H9 (cell line): ENCODE measurements around the gene CRACDL. TPM values are rescaled to one million over a fixed set of nuclear protein-coding genes. Genes with fewer than 3 reads are reported as not detected.

ENCODE experiments used
- DNase-seq: peaks from one replicate; pipeline ENCODE4 v3.0.0-alpha.2; 2017
- H2AFZ ChIP-seq: one replicate; pipeline ENCODE4 v1.6.1; 2013; ENCODE audit warnings: mild to moderate bottlenecking, low read length, control low read depth, moderate library complexity
- H2AK5ac ChIP-seq: 2 replicates; pipeline ENCODE4 v1.6.1; 2013; ENCODE audit warnings: low read length, control low read depth, mixed read lengths; ENCODE audit not compliant: insufficient read length
- H2BK120ac ChIP-seq: one replicate; pipeline ENCODE4 v1.6.1; 2013; ENCODE audit warnings: low read depth, mild to moderate bottlenecking, low read length, control low read depth, inconsistent platforms; ENCODE audit not compliant: poor library complexity, severe bottlenecking
- H2BK12ac ChIP-seq: 2 replicates; pipeline ENCODE4 v1.6.1; 2013; ENCODE audit warnings: low read length, control low read depth, mixed read lengths, low read depth; ENCODE audit not compliant: insufficient read length
- H2BK15ac ChIP-seq: 2 replicates; pipeline ENCODE4 v1.6.1; 2013; ENCODE audit warnings: low read depth, low read length, control low read depth
- H2BK20ac ChIP-seq: one replicate; pipeline ENCODE4 v1.6.1; 2013; ENCODE audit warnings: low read depth, mild to moderate bottlenecking, low read length, control low read depth, inconsistent platforms; ENCODE audit not compliant: poor library complexity, severe bottlenecking
- H2BK5ac ChIP-seq: 2 replicates; pipeline ENCODE4 v1.6.1; 2013; ENCODE audit warnings: low read length, control low read depth, mixed read lengths; ENCODE audit not compliant: insufficient read length
- H3K14ac ChIP-seq: 2 replicates; pipeline ENCODE4 v1.6.1; 2013; ENCODE audit warnings: low read length, control low read depth; ENCODE audit not compliant: insufficient read depth
- H3K18ac ChIP-seq: 2 replicates; pipeline ENCODE4 v1.6.1; 2013; ENCODE audit warnings: low read depth, mild to moderate bottlenecking, mixed read lengths, low read length, control low read depth; ENCODE audit not compliant: insufficient read length
- H3K23ac ChIP-seq: 2 replicates; pipeline ENCODE4 v1.6.1; 2013; ENCODE audit warnings: low read length, control low read depth, mixed read lengths, low read depth; ENCODE audit not compliant: insufficient read length
- H3K23me2 ChIP-seq: 2 replicates; pipeline ENCODE4 v1.6.1; 2013; ENCODE audit warnings: low read depth, mild to moderate bottlenecking, mixed read lengths, low read length, control low read depth; ENCODE audit not compliant: insufficient read length, poor library complexity, severe bottlenecking
- H3K27ac ChIP-seq: 2 replicates; pipeline ENCODE4 v1.5.1; 2013; ENCODE audit warnings: low read length, control low read depth, mixed read lengths, low read depth; ENCODE audit not compliant: insufficient read length
- H3K27me3 ChIP-seq: 2 replicates; pipeline ENCODE4 v1.6.1; 2013; ENCODE audit warnings: low read length, control low read depth, inconsistent platforms; ENCODE audit not compliant: insufficient read depth
- H3K4ac ChIP-seq: 2 replicates; pipeline ENCODE4 v1.6.1; 2013; ENCODE audit warnings: low read depth, mild to moderate bottlenecking, control low read depth, inconsistent platforms, low read length, moderate library complexity
- H3K4me1 ChIP-seq: 2 replicates; pipeline ENCODE4 v1.6.1; 2013; ENCODE audit warnings: low read length, control low read depth, inconsistent platforms; ENCODE audit not compliant: insufficient read depth
- H3K4me2 ChIP-seq: 2 replicates; pipeline ENCODE4 v1.6.1; 2013; ENCODE audit warnings: low read length, control low read depth, mixed read lengths; ENCODE audit not compliant: insufficient read length, insufficient read depth
- H3K56ac ChIP-seq: 2 replicates; pipeline ENCODE4 v1.6.1; 2013; ENCODE audit warnings: low read depth, mild to moderate bottlenecking, mixed read lengths, low read length, control low read depth; ENCODE audit not compliant: insufficient read length
- H3K79me1 ChIP-seq: 2 replicates; pipeline ENCODE4 v1.6.1; 2013; ENCODE audit warnings: low read depth, mild to moderate bottlenecking, moderate library complexity, low read length, control low read depth, inconsistent platforms; ENCODE audit not compliant: insufficient read depth, poor library complexity, severe bottlenecking
- H3K79me2 ChIP-seq: 2 replicates; pipeline ENCODE4 v1.6.1; 2013; ENCODE audit warnings: low read length, control low read depth, inconsistent platforms; ENCODE audit not compliant: insufficient read depth
- H3K9ac ChIP-seq: 2 replicates; pipeline ENCODE4 v1.6.1; 2013; ENCODE audit warnings: low read length, control low read depth, mixed read lengths; ENCODE audit not compliant: insufficient read length; ENCODE audit errors: extremely low read depth
- H3K9me3 ChIP-seq: one replicate; pipeline ENCODE4 v1.6.1; 2013; ENCODE audit warnings: low read depth, low read length, inconsistent platforms; ENCODE audit not compliant: control insufficient read depth
- H3T11ph ChIP-seq: one replicate; pipeline ENCODE4 v1.6.1; 2013; ENCODE audit warnings: mild to moderate bottlenecking, low read length, control low read depth, inconsistent platforms
- H4K20me1 ChIP-seq: one replicate; pipeline ENCODE4 v1.6.1; 2013; ENCODE audit not compliant: control insufficient read depth, insufficient read length, insufficient read depth
- H4K5ac ChIP-seq: 2 replicates; pipeline ENCODE4 v1.6.1; 2013; ENCODE audit warnings: low read depth, mild to moderate bottlenecking, mixed read lengths, low read length, control low read depth; ENCODE audit not compliant: insufficient read length
- H4K8ac ChIP-seq: replicated peaks from 2 replicates; pipeline ENCODE4 v1.6.1; 2013; ENCODE audit warnings: low read length, control low read depth, mixed read lengths, low read depth; ENCODE audit not compliant: insufficient read length
- H4K91ac ChIP-seq: 2 replicates; pipeline ENCODE4 v1.6.1; 2013; ENCODE audit warnings: low read depth, mild to moderate bottlenecking, moderate library complexity, mixed read lengths, low read length, control low read depth; ENCODE audit not compliant: insufficient read length
- H3K27ac Mint-ChIP-seq, 3 experiments: 2 replicates in 2 of 3; 3 replicates in 1 of 3; pipeline ENCODE4 v1.8.0; 2020 to 2021; ENCODE audit warnings: mixed read lengths in 3 of 3, mild to moderate bottlenecking in 1 of 3, moderate library complexity in 1 of 3
- H3K27me3 Mint-ChIP-seq: 2 replicates; pipeline ENCODE4 v1.8.0; 2021; ENCODE audit warnings: low read depth, mild to moderate bottlenecking, moderate library complexity, mixed read lengths
- H3K36me3 Mint-ChIP-seq, 3 experiments: 2 replicates in 2 of 3; 3 replicates in 1 of 3; pipeline ENCODE4 v1.8.0; 2020 to 2021; ENCODE audit warnings: low read depth in 3 of 3, mixed read lengths in 3 of 3; ENCODE audit not compliant: insufficient read depth in 1 of 3
- H3K4me1 Mint-ChIP-seq, 2 experiments: 2 replicates each; pipeline ENCODE4 v1.8.0; 2020; ENCODE audit warnings: mixed read lengths in 2 of 2
- H3K4me3 Mint-ChIP-seq, 2 experiments: 2 replicates in 1 of 2; 3 replicates in 1 of 2; pipeline ENCODE4 v1.8.0; 2020 to 2021; ENCODE audit warnings: mild to moderate bottlenecking in 2 of 2, mixed read lengths in 2 of 2, moderate library complexity in 1 of 2
- H3K9me3 Mint-ChIP-seq, 2 experiments: 2 replicates in 1 of 2; 3 replicates in 1 of 2; pipeline ENCODE4 v1.8.0; 2020; ENCODE audit warnings: mild to moderate bottlenecking in 2 of 2, mixed read lengths in 2 of 2, moderate library complexity in 1 of 2
- CTCF ChIP-seq: fragments of 200-600 bp; sonication (generic); conservative IDR thresholded peaks from 3 replicates; pipeline ENCODE4 v1.8.0; 2021; ENCODE audit warnings: antibody characterized with exemption, mild to moderate bottlenecking
- WGBS: extraction: QIAGEN DNeasy Blood & Tissue Kit; methylation state at CpG from one replicate; pipeline ENCODE4 v1.1.7; 2013; ENCODE audit warnings: missing lambda C conversion rate, low lambda C conversion rate, mixed read lengths; ENCODE audit not compliant: insufficient read length; ENCODE audit errors: extremely low coverage; 5-methylcytosine and 5-hydroxymethylcytosine counted together
- total RNA-seq: library from RNA; stranded (reverse); gene quantifications from 2 replicates; pipeline ENCODE4 v1.2.1, GENCODE V29; 2021

The CRACDL gene
- total RNA-seq, 1 experiment from 2014 or later, result 0.48 TPM

- H3K27ac ChIP-seq, result no peak overlapping the region
- no peak overlapping the region for H3K14ac ChIP-seq
- H3K79me1 ChIP-seq, result no peaks in the 10 kb centered on the region
- H2BK15ac ChIP-seq, result no peak overlapping the region
- H2BK20ac ChIP-seq, result no peak overlapping the region
- H3K79me2 ChIP-seq, result no peaks in the 10 kb centered on the region
- no peak overlapping the region for H2AFZ ChIP-seq
- H3K27me3 ChIP-seq, result no peaks in the 10 kb centered on the region
- Mint-ChIP-seq H3K27ac (peak overlapping the region in 1 of 3 experiments; percentile 21; a peak in 1 of 7 replicates), H3K4me3 (no peak overlapping the region), H3K36me3 (no peaks in the 10 kb centered on the region; a peak in 1 of 7 replicates), H3K9me3 (no peaks in the 10 kb centered on the region; a peak in 2 of 5 replicates), H3K27me3 (peaks cover 3% of the 10 kb centered on the region; the same call in 1 of the 2 replicates), H3K4me1 (peaks cover 0 to 4% of the 10 kb centered on the region in 2 experiments; a peak in 3 of 4 replicates)
- no peak overlapping the region for H4K5ac ChIP-seq
- WGBS, result no CpG with 5 or more reads among the region's 8 CpGs
- no peak overlapping the region for H2AK5ac ChIP-seq
- H3K9me3 ChIP-seq, result no peaks in the 10 kb centered on the region
- H4K91ac ChIP-seq, result no peak overlapping the region
- no peaks in the 10 kb centered on the region for H3K23me2 ChIP-seq
- H3K4ac ChIP-seq, result no peak overlapping the region
- no peak for TF ChIP-seq CTCF
- H4K20me1 ChIP-seq, result no peaks in the 10 kb centered on the region
- no peak for DNase-seq
- no peak overlapping the region for H2BK120ac ChIP-seq
- H3K18ac ChIP-seq, result no peak overlapping the region
- no peaks in the 10 kb centered on the region for H3K4me1 ChIP-seq
- no peak overlapping the region for H3K4me2 ChIP-seq
- H2BK12ac ChIP-seq, result no peak overlapping the region
- no peak overlapping the region for H3K56ac ChIP-seq
- no peak overlapping the region for H3K23ac ChIP-seq
- no peak overlapping the region for H2BK5ac ChIP-seq
- H3T11ph ChIP-seq, result no peak overlapping the region
- H4K8ac ChIP-seq, result no peak overlapping the region
- H3K9ac ChIP-seq, result no peak overlapping the region
These were observed 148.3 kb downstream of the CRACDL start for GRCh38 chr2:98787700-98788099.
